Neuron (in vitro differentiated cells): ENCODE measurements around the gene UGGT1.
"Not testable (repeated sequence)": the region's sequence is repeated elsewhere in the genome, so short reads cannot be mapped to it uniquely, and the experiment has no call there.

Experiments used
- H2AFZ ChIP-seq: one replicate; pipeline ENCODE4 v1.6.1; 2013; ENCODE audit warnings: low read depth, mild to moderate bottlenecking, inconsistent platforms, low read length, moderate library complexity
- H3K27me3 ChIP-seq: one replicate; pipeline ENCODE4 v1.6.1; 2013; ENCODE audit warnings: low read length; ENCODE audit not compliant: insufficient read depth
- H3K36me3 ChIP-seq: one replicate; pipeline ENCODE4 v1.6.1; 2013; ENCODE audit warnings: low read length; ENCODE audit not compliant: insufficient read depth
- H3K4me1 ChIP-seq: one replicate; pipeline ENCODE4 v1.6.1; 2013; ENCODE audit warnings: low read length; ENCODE audit not compliant: insufficient read depth
- H3K4me3 ChIP-seq: 2 replicates; pipeline ENCODE4 v1.5.1; 2013; ENCODE audit warnings: mild to moderate bottlenecking, low read length, moderate library complexity
- H3K9me3 ChIP-seq: one replicate; pipeline ENCODE4 v1.6.1; 2013; ENCODE audit warnings: low read length

The UGGT1 gene

GRCh38 chr2:128196471-128196931 is 105.5 kb downstream of the UGGT1 start:
- no peaks in the 10 kb centered on the region for H3K27me3 ChIP-seq
- no peaks in the 10 kb centered on the region for H3K4me1 ChIP-seq
- no peaks in the 10 kb centered on the region for H3K9me3 ChIP-seq
- H3K4me3 ChIP-seq, result no peak overlapping the region
- H3K36me3 ChIP-seq, result peaks cover 7% of the 10 kb centered on the region
- H2AFZ ChIP-seq, result no peak overlapping the region

GRCh38 chr2:128197059-128197458 is 106.1 kb downstream of the UGGT1 start:
- H3K9me3 ChIP-seq, result no peaks in the 10 kb centered on the region
- no peaks in the 10 kb centered on the region for H3K27me3 ChIP-seq
- H3K4me3 ChIP-seq, result no peak overlapping the region
- peaks cover 3% of the 10 kb centered on the region for H3K36me3 ChIP-seq
- H3K4me1 ChIP-seq, result no peaks in the 10 kb centered on the region
- H2AFZ ChIP-seq, result no peak overlapping the region

- Histone ChIP-seq H2AFZ (no peak overlapping the region), H3K4me3 (no peak overlapping the region), H3K9me3 (no peaks in the 10 kb centered on the region), H3K36me3 (no peaks in the 10 kb centered on the region), H3K4me1 (no peaks in the 10 kb centered on the region), H3K27me3 (no peaks in the 10 kb centered on the region)
Measured at GRCh38 chr2:128198656-128199055, 107.7 kb downstream of the UGGT1 start.

- H3K36me3 ChIP-seq, result no peaks in the 10 kb centered on the region
- H3K4me1 ChIP-seq, result no peaks in the 10 kb centered on the region
- no peaks in the 10 kb centered on the region for H3K27me3 ChIP-seq
- H3K4me3 ChIP-seq, result no peak overlapping the region
- no peak overlapping the region for H2AFZ ChIP-seq
- no peaks in the 10 kb centered on the region for H3K9me3 ChIP-seq
Measured at GRCh38 chr2:128199141-128199540, 108.1 kb downstream of the UGGT1 start.

- no peak overlapping the region for H2AFZ ChIP-seq
Measured at GRCh38 chr2:128202791-128203190, 111.8 kb downstream of the UGGT1 start.

GRCh38 chr2:128206245-128206644 is 115.2 kb downstream of the UGGT1 start:
- Histone ChIP-seq H2AFZ (no peak overlapping the region), H3K4me3 (no peak overlapping the region), H3K36me3 (no peaks in the 10 kb centered on the region), H3K4me1 (no peaks in the 10 kb centered on the region), H3K9me3 (peaks cover 7% of the 10 kb centered on the region), H3K27me3 (no peaks in the 10 kb centered on the region)

More at GRCh38 chr2:128202791-128203190, 111.8 kb downstream of the UGGT1 start:
- no peaks in the 10 kb centered on the region for H3K27me3 ChIP-seq
- no peaks in the 10 kb centered on the region for H3K36me3 ChIP-seq
- no peak overlapping the region for H3K4me3 ChIP-seq
- no peaks in the 10 kb centered on the region for H3K4me1 ChIP-seq
- peaks cover 2% of the 10 kb centered on the region for H3K9me3 ChIP-seq

- Histone ChIP-seq H3K36me3 (no peaks in the 10 kb centered on the region), H3K27me3 (no peaks in the 10 kb centered on the region), H3K4me1 (no peaks in the 10 kb centered on the region), H3K4me3 (no peak overlapping the region), H2AFZ (no peak overlapping the region), H3K9me3 (peaks cover 7% of the 10 kb centered on the region)
Measured at GRCh38 chr2:128208023-128208422, 117.0 kb downstream of the UGGT1 start.

- H3K4me3 ChIP-seq, H3K4me1 ChIP-seq, H2AFZ ChIP-seq, H3K36me3 ChIP-seq, H3K27me3 ChIP-seq, H3K9me3 ChIP-seq: not testable (repeated sequence)
Measured at GRCh38 chr2:128208631-128209324, 117.8 kb downstream of the UGGT1 start.

GRCh38 chr2:128214251-128214650 is 123.3 kb downstream of the UGGT1 start:
- no peak overlapping the region for H2AFZ ChIP-seq
- peaks cover 2% of the 10 kb centered on the region for H3K9me3 ChIP-seq
- no peaks in the 10 kb centered on the region for H3K4me1 ChIP-seq
- H3K27me3 ChIP-seq, result no peaks in the 10 kb centered on the region
- no peak overlapping the region for H3K4me3 ChIP-seq
- no peaks in the 10 kb centered on the region for H3K36me3 ChIP-seq

GRCh38 chr2:128214866-128215460 is 124.0 kb downstream of the UGGT1 start:
- Histone ChIP-seq H3K4me1 (no peaks in the 10 kb centered on the region), H3K27me3 (no peaks in the 10 kb centered on the region), H3K36me3 (no peaks in the 10 kb centered on the region), H2AFZ (no peak overlapping the region), H3K4me3 (no peak overlapping the region), H3K9me3 (no peaks in the 10 kb centered on the region)

GRCh38 chr2:128215897-128216642 is 125.1 kb downstream of the UGGT1 start:
- Histone ChIP-seq H3K9me3 (no peaks in the 10 kb centered on the region), H3K4me3 (no peak overlapping the region), H3K27me3 (no peaks in the 10 kb centered on the region), H3K36me3 (no peaks in the 10 kb centered on the region), H3K4me1 (no peaks in the 10 kb centered on the region), H2AFZ (no peak overlapping the region)

GRCh38 chr2:128217671-128218070 is 126.7 kb downstream of the UGGT1 start:
- no peak overlapping the region for H2AFZ ChIP-seq
- no peaks in the 10 kb centered on the region for H3K27me3 ChIP-seq
- no peaks in the 10 kb centered on the region for H3K36me3 ChIP-seq
- no peaks in the 10 kb centered on the region for H3K9me3 ChIP-seq
- H3K4me1 ChIP-seq, result no peaks in the 10 kb centered on the region
- H3K4me3 ChIP-seq, result no peak overlapping the region

GRCh38 chr2:128219891-128220290 is 128.9 kb downstream of the UGGT1 start:
- H2AFZ ChIP-seq, result no peak overlapping the region
- H3K36me3 ChIP-seq, result no peaks in the 10 kb centered on the region
- H3K4me3 ChIP-seq, result no peak overlapping the region
- H3K4me1 ChIP-seq, result no peaks in the 10 kb centered on the region
- H3K9me3 ChIP-seq, result no peaks in the 10 kb centered on the region
- H3K27me3 ChIP-seq, result no peaks in the 10 kb centered on the region
